T-helper 9 cell (primary cell): ENCODE results near the gene RNF14.

Experiments used
- DNase-seq: peaks from one replicate; pipeline ENCODE4 v3.0.0-alpha.2; 2020

RNF14 gene

DNA sequence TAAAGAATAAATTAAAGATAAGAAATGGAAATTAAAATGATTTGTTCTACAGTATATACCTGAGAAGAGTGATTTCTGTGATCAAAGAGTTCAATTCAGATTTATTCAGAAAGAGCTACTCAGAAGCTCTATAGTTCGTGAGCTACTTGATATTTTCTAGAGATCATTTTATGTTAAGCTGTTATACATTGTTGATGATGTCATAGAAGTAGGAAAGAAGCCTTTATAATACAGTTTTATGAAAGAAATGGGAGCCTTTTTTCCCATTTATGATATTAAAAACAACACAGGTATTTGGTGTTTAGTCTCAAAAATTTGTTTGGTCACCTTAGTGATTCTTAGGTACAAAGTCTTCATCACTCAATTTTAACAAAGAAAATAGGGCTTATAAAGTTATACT lies 20.8 kb downstream of the RNF14 start:
- DNase-seq: no peak

DNA sequence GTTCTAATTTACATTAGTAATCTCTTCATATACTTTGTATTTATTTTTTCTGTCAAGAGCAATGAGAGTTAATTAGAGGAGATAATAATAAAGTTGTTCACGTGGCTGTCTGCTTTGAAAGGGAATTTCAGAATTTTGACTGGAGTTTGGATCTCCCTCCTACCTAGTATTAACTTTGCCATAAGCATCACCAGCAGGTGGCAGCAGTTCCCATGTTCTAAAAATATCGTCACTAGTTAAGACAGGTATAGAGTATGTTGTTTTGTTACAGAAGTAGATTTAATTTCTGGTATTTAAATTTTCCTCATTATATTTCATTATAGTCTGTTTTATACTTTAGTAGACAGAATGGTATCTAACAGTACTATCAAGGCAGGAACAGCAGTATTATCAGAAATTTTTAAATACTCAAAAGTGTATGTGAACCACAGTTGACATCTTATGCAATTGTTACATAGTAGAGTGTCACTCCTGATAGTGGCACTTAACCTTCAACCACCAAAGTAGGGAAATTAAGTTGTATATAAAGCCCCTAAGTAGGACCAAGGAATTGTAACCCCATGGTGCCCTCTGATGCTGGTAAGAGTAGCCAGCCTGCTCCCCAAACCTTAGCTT lies 23.6 kb downstream of the RNF14 start:
- peak; percentile 80 for DNase-seq

DNA sequence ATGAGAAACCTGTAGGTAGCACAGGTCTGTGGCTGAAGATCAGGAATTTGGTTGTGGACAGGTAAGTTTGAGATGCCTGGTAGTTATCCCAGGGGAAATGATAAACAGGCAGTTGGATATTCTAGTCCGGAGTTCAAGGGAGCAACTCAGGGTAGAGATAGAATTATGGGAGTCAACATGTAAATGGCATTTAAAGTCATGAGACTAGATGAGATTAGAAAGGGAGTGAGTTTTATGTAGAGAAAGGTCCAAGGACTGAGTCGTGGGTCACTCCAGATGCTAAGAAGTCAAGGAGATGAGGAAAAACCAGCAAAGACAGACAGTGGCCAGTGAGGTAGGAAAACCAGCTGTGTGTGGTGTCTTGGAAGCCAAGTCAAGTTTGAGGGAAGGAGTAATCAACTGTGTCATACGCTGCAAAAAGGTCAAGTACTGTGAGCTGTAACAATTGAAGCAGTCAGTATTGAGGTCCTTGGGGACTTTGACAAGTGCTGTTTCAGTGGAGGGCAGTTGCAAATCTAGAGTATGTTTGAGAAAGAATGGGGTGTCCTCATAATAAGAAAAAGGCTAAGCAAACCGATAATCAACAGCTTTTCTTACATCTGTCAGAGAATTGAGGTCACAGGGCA lies 25.7 kb downstream of the RNF14 start:
- DNase-seq: no peak

DNA sequence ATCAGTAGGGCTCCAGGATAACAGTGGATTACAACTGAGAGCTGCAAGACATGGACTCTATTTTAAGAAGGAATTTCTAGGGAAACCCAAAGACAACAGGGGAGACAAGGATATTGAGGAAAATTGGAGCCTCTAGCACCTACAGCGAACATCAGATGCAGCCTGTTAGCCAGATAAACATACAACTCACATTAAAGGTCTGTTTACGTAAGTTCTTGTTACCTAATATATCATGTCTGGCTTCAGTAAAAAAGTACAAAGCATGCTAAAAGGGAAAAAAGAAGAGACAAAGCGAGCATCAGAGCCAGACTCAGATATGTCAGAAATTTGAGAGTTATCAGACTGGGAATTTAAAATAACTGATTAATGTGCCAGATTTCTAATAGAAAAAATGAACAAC lies 26.8 kb downstream of the RNF14 start:
- DNase-seq: no peak

DNA sequence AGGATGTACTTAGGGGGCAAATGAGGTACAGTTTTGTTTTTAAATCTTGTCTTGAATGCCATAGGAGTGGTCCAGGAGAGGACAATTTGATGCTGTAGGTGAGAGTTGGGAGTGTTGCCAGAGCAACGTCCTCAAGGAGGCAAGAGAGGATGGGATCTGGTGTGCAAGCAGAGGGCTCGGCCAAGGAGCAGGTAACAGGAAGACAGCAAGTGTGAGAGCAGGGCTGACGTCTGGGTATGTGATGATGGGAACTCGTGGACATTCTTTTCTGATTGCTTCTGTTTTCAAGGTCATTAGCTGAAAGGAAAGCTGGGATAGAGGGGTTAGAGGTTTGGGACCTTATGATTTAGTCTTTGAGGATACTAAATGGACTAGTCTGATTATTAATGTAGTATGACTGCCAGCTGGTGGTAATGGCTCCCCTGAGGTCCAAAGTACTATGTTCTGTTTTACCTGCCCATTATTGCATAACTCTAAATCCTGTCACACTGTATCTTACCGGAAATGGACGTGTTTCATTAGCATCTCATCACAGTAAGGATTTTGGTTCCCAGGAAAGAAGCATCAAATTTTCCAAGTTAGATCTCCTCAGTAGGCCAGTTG lies 28.6 kb downstream of the RNF14 start:
- DNase-seq: no peak

DNA sequence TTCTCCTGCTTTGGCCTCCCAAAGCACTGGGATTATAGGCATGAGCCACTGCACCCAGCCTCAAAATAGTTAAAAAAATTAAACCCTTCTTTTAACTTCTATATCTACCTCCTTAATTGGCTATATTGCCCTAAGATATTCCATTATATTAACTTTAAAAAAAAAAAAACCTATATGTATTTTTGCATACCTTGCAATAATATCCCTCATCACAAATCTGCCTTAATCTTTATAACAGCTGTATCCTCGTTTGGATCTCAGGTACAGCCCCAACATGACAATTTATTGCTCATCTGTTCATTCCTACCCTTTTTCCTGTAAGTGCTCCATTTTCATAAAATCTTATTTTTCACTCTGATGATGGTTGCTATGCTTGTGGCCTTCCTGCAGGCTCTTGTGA lies 31.3 kb downstream of the RNF14 start:
- DNase-seq: no peak

DNA sequence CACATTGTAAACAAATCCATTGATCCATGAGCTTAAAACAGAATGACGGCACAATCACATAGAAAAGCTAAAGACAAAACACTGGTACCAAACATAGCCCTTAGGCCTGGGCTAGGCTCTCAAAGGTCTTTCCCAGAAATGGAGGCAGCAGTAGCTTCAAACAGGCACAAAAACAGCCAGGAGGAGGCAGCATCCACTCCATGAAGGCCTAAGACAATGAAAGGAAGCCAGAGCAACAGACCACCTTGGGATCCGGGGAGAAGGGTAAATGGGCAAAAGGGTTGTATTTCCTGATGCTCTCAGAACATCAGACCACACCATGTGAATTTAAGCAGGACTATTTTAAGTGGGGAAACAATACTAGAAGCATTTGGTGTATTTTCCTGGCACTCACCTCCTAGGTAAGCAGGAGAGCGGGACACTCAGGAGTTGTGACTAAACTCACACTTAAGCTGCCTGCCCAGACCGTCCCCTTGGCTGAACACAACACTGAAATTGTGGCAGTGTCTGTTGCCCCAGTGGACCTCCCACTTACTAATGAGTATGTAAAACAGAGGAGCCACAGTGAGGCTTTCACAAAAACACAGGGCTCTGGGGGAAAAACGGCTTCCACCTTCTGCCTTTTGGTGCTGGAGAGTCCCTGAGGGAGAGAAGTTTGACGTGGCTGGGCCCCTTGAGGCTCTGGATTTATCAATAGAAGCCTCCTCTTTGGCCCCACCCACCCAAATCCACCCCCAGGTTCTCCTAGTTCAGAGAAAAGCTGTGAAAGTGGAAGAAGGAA lies 32.0 kb downstream of the RNF14 start:
- no peak for DNase-seq

DNA sequence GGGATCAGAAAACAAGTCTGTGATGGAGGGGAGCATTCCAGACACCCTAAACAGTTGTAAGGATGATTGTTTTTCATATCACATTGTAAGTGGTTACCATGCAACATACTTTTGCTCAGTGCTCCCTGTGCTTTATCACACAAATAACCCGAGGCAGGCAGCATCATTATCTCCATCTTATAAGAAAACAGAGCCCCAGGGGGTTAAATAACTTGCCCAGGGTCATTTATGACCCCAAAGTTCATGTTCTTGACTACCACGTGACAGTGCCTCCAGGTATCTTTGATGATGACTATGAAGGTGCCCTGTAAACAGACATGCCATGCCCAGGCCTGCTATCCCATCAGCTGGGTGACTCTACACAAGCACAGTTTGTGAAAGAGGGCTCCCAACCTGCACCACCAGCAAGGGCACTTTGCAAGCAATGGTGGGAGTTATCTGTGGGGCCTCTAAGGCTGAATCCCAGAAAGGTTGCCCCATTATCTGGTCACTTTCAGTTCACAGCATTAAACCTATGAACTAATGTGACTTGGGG lies 34.4 kb downstream of the RNF14 start:
- DNase-seq: no peak

DNA sequence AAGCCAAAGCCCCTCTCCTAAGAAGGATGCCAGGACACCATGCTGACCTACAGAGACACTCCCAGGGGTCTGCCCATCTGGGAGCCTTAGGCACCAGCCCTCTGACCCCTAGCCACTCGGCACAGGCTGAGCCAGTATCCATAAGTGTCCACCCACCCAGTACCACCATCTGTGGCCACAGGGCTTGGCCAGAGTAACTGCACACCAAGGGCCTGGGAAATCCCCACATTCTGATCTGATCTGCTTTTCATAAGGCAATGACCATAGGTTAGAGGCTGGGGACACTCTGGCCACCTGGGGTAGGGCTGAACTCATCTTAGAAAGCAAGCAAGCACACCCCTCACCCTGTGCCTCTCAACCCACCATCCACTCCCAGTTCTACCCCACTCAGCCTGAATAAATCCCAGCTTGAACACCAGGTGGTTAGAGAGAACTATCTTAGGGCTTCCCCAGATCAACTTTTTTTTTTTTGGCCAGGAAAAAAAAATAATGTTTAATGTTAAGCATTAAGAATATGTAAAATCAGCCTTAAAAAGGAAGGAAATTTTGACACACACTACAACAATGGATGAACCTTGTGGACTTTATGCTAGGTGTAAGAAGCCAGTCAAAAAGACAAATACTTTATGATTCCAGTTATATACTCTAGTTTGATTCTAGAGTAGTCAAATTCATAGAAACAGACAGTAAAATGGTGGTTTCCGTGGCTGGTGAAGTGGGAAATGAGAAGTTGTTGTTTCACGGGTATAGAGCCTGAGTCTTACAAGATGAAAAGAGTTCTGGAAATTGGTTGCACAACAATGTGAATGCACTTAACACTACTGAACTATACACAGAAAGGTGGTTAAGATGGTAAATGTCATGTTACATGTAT lies 37.7 kb downstream of the RNF14 start:
- DNase-seq: no peak

DNA sequence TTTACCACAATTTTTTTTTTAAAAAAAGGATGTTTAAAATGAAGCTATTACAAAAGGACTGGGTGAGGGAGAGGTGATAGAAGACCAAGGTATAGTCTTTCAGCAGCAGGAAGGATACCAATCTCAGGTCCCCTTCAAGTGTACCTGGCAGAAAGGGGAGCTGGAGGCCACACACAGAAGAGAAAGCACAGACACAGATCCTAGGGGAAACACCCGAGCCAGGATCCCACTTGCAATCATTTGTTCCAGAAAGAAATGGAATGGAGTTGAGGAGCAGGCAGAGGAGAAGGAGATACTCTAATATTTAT lies 38.3 kb downstream of the RNF14 start:
- no peak for DNase-seq

DNA sequence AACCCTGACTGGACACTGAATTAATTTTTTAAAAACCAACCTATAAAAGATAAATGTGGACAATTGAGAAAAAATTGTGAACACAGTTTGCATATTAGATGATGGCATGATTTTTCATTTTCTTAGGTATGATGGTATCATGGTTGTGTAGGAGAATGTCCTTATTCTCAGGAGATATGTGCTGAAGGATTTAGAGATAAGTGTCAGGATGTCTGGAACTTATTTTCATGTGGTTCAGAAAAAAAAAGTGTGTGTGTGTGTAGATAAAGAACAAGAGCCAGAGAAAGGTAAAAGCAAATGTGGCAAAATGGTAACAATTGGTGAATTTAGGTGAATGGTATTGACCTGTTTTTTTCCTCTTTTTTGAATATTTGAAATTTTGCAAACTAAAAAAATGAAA lies 39.9 kb downstream of the RNF14 start:
- DNase-seq: no peak

DNA sequence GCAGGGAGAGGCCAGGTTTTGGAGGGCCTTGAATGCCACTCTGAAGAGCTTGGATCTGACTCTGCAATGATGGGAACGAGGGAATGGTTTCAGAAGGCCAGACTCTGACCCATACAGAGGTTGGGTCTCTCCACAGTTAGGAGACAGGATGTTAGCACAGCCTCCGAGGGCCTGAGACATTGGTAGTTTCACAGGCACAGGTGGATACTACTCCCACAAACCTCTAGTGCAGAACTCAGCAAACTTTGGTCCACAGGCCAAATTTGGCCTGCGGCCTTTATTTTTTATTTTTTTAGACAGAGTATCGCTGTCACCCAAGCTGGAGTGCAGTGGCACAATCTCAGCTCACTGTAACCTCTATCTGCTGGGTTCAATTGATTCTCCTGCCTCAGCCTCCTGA lies 41.0 kb downstream of the RNF14 start:
- DNase-seq: no peak

DNA sequence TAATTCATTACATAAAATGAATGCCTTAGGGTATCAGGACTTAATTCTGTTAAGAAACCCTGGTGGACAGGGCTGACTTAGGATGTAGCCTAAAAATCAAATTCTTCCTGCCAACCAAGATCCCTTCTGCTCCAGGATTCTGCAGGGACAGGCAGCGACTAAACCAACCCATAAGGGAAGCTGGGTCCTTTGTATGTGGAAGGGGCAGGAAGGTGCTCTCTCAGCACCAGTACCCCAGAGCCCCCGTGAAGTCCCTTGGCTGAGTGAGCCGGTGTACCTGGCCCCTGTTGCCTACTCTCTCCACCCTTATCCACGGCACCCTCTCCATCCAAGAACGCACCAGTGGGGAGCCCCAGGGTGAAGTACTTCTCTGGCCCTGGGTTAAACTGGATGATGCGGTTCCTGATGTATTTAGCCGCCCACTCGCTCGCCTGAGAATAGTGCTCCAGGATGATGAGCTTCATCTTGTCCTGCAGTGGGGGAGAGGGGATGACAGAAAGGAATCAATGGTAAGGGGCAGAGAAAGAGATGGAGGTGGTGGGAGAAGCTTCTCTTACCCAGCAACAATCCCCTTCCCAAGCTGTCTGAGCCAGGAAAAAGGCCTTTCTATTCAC lies 42.8 kb downstream of the RNF14 start:
- no peak for DNase-seq

DNA sequence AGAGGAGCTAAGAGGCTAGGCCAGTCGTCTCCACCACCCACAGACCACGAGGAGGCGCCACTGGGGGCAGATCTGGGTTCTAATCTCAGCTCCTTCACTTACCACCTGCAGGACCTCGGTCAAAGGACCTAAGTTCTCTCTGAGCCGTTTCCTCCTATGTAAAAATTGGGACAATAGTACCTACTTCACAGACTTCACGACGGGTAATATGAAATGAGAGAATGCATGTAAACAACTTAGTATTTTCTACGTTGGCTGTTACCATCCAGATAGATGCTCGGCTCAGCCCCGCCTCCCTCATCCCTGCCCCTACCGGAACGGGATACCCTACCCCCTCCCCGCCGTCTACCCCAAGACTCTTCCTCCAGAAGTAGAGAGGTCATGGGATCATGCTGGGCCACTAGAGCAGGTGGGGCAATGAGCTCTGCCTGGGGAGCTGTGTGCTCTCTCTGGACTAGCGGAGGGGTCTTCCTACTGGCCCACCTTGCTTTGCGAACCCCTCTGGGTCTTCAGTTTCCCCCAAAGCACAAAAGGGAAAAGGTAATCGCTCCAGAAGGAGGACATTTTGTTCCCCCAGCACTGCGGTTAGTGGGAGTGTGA lies 43.4 kb downstream of the RNF14 start:
- DNase-seq: peak; percentile 37

DNA sequence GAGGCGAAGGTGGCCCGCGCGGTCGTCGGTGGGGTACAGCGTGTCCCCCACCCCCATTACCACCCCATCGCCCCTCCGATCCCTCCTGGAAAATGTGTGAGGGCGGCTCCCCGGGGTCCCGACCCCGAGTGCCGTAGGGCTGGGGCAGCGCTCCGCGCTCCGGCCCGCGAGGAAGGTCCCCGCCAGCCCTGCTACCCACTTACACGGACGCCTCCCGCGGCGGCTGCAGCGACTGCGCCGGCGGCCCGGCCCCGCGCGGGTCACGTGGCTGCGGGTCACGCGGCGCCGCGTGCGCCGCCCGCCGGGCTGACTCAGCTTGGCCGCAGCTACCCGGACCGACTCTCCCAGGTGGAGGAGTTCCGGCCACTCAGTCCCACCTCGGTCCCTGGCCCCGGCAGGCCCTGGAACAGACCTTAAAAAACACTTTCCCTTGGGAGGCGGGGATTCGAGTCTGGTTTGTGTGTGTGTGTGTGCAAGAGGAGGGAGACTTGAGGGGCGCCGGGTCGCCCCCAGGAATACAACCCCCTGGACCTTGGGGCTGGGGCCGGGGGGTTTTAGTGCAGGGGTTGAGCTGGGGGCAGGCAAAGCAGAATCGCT lies 44.0 kb downstream of the RNF14 start, which contains the start of gene GNPDA1:
Gene GNPDA1 (minus strand): TSS at position 236 of the 597 bp plus-strand sequence. CDS start 992 bp downstream, outside the sequence.
- peak; percentile 58 for DNase-seq

DNA sequence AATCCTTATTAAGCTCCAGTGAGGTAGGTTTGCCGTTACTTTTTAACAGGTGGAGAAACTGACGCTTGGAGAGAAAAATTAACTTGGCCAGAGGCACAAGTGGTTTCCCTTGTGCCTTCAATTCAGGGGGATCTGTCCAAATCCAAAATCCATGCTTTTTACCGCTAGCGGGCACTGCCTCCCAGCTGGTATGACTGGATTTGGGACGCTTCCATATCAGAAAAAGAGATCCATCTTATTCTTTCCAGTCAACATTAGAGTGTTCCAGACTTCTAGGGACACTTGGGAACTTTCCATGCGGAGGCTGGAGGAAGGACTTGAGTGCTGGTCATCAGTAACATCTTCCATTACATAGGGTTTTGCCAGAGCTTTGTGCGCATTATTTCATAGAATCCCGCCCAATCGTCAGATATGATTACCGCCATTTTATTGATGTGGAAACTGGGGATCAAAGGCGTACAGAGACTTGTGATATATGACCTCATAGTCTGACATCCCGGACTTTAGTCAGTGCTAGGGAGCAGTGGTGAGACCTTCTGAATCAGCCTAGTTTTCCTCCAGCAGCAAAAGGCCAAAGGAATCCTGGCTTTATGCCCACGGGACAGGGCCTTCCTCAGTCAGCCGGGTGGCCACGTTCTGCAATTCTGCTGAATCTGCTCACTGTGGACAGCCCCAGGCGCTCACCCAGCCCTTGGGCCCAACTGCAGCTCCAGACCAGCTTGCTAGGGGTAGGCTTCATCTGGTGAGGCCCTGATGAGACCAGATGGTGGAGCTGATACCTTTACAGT lies 45.0 kb downstream of the RNF14 start:
- DNase-seq: no peak

DNA sequence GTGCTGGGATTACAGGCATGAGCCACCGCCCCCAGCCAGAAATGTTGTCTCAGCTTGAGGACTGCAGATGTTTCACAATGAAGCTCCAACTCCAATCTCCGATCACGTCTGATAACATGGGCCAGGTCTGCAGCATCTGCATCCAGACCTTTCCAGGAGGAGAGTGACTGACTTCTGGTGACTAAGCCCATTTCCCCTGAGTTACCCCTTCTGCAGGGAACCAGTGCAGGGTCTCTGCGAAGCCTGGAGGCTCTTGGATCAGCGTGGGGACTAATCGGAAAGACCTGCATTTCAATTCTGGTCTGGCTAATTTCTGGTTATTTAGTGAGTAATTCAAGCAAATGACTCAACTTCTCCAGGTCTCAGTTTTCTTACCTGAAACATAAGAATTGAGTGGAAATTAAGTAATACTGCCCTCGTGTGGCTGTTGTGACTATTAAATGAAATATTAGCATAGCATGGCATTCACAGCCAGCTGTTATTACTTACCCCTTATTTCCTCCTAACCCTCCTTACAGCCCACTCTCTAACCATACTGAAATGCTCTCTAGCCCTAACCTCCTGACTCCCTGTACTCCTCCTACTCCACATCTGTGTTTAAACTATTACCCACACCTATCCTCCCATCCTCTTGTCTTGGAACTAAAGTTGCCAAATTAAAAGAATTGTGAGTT lies 46.1 kb downstream of the RNF14 start:
- peak; percentile 21 for DNase-seq

DNA sequence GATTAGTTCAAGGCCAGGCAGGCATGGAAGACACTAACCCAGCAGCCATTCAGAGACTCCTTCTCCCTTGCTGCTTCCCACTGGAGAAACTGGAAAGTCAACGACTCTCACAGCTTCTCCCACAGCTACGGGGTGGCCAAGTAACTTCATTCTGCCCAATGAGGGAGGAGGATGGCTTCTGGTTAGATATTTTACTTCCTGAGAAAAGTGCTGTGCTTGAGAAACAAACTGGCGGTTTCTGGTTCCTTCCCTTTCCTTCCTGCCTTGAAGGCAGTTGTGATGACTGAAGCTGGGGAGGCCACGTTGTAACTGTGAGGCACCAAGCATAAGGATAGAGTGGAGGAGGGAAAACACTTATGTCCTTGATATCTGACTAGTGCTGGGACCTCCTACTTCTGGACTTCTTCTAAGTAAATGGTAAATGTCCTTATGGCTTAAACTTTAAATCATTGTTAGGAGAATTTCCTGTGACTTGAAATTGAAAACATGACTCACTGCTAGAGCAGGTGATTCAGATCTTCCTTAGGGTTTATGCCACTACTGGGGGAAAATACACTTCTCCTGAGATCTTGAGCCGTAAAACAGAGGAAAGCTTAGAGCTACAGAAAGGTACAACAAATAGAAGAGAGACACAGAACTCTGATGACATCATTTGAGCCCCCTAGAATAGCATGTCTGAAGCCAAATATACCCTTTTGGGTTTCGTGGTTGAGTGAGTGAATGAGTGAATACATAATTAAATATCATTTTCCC lies 47.1 kb downstream of the RNF14 start:
- no peak for DNase-seq

DNA sequence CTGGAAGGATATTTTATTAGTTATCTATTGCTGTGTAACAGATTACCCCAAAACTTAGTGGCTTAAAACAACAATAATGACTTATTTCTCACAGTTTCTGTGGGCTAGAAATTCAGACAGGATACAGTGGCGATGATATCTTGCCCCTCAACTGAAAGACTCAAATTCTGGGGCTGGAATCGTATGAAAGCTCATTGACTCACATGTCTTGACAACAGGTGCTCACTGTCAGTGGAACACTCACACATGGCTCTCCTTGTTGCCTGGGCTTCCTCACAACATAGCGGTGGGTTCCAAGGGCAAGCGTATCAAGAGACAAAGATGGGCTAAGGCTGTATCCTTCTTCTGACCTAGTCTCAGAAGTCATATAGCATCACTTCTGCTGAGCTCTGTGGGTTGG lies 47.7 kb downstream of the RNF14 start:
- no peak for DNase-seq
